ENCODE measurements around the gene ARRB2.

- TF ChIP-seq CTCF (conservative IDR thresholded peaks at IDR 0.05 in 1 of 2, IDR thresholded peaks at IDR 0.05 in 1 of 2; ENCODE audit: extremely low read depth in 1 of 2, insufficient read depth in 1 of 2, low read depth in 1 of 2, low read length in 2 of 2): no peak
- no peak for TF ChIP-seq EZH2 (IDR thresholded peaks at IDR 0.05; ENCODE audit: borderline replicate concordance, low read length)
Observed at GRCh38 chr17:4701116-4701515, 9.3 kb upstream of the ARRB2 start.
